Neural progenitor cell (in vitro differentiated cells): ENCODE results near the gene ATP2B3.

Source experiments
- CTCF ChIP-seq: fragments of 200-600 bp; sonication (generic); IDR thresholded peaks from 2 replicates; pipeline ENCODE4 v1.5.1; 2017; ENCODE audit warnings: antibody characterized with exemption, mild to moderate bottlenecking
- EZH2 ChIP-seq: fragments of 200-600 bp; sonication (generic); IDR thresholded peaks from 2 replicates; pipeline ENCODE4 v1.6.1; 2017; ENCODE audit warnings: antibody characterized with exemption, mild to moderate bottlenecking, moderate library complexity
- EZH2phosphoT487 ChIP-seq: fragments of 200-600 bp; sonication (generic); IDR thresholded peaks from 2 replicates; pipeline ENCODE4 v1.6.1; 2017; ENCODE audit warnings: antibody characterized with exemption

GRCh38 chrX:153572601-153573000 is 55.2 kb downstream of the ATP2B3 start:
- no peak for TF ChIP-seq EZH2
- no peak for TF ChIP-seq EZH2phosphoT487
- no peak for TF ChIP-seq CTCF
